Measurements from ENCODE around the gene MARCHF3.

DNA sequence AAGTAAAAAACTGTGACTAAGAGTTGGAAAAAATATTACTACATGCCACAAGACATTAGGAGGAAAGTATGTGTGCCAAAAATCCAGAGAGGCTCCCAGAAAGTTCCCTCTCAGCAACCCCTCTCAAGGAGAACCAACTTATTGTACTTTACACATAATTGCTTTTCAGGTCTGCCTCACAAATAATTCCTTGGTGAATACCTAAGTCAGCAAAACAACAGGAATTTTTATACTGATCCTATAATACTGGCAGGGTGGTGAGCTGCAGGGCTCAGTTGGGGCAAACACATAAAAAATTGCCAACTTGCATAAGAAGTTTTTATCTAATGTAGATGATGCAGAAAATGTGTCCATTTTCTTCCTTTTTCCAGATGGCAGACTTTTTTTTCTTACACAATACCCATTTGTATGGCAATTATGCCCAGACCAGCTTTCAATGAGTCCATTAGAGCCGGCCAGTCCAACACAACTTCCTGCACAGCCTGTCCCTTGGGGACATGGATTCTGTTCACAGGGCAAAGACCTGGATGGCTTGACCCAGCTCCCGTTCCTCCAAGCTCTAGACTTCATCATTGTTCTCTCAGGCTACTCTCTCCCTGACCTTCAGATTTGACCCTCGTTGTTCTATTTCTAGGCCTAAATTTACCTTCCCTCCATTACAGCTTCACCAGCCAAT, 31.3 kb downstream of the MARCHF3 start:
- TF ChIP-seq, protein P1, sequence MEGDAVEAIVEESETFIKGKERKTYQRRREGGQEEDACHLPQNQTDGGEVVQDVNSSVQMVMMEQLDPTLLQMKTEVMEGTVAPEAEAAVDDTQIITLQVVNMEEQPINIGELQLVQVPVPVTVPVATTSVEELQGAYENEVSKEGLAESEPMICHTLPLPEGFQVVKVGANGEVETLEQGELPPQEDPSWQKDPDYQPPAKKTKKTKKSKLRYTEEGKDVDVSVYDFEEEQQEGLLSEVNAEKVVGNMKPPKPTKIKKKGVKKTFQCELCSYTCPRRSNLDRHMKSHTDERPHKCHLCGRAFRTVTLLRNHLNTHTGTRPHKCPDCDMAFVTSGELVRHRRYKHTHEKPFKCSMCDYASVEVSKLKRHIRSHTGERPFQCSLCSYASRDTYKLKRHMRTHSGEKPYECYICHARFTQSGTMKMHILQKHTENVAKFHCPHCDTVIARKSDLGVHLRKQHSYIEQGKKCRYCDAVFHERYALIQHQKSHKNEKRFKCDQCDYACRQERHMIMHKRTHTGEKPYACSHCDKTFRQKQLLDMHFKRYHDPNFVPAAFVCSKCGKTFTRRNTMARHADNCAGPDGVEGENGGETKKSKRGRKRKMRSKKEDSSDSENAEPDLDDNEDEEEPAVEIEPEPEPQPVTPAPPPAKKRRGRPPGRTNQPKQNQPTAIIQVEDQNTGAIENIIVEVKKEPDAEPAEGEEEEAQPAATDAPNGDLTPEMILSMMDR (conservative IDR thresholded peaks at IDR 0.05): no peak
- no peak for TF ChIP-seq ZFX (IDR thresholded peaks at IDR 0.05)

Measured in C4-2B (cell line).